Measurements from ENCODE around the gene FBN2.
"Not testable (repeated sequence)": the region's sequence is repeated elsewhere in the genome, so short reads cannot be mapped to it uniquely, and the experiment has no call there.

Gene FBN2

GRCh38 chr5:128462330-128462729, 75.7 kb downstream of the FBN2 start:
- H2AFZ ChIP-seq (ENCODE audit: low read depth): no peak overlapping the region
- TF ChIP-seq CTCF (conservative IDR thresholded peaks at IDR 0.05; ENCODE audit: low read depth, low read length): no peak
- H3K4me3 ChIP-seq (IDR thresholded peaks at IDR 0.05; ENCODE audit: insufficient read depth, low read depth, low read length): no peak overlapping the region

GRCh38 chr5:128457147-128457915, 80.7 kb downstream of the FBN2 start:
- not testable (repeated sequence) for H3K27ac ChIP-seq; H3K4me1 ChIP-seq (ENCODE audit: low read depth, poor library complexity, severe bottlenecking); H2AFZ ChIP-seq (ENCODE audit: low read depth); H4K20me1 ChIP-seq (ENCODE audit: insufficient read depth); H3K9ac ChIP-seq; H3K4me2 ChIP-seq; H3K79me2 ChIP-seq (ENCODE audit: insufficient read depth, low read depth); H3K36me3 ChIP-seq (ENCODE audit: insufficient read depth); H3K27me3 ChIP-seq (ENCODE audit: insufficient read depth, low read depth); H3K4me3 ChIP-seq (IDR thresholded peaks at IDR 0.05; ENCODE audit: insufficient read depth, low read depth, low read length)

More at GRCh38 chr5:128462330-128462729, 75.7 kb downstream of the FBN2 start:
- no peak overlapping the region for H3K27ac ChIP-seq
- no peaks in the 10 kb centered on the region for H3K79me2 ChIP-seq (ENCODE audit: insufficient read depth, low read depth)
- H3K36me3 ChIP-seq (ENCODE audit: insufficient read depth): no peaks in the 10 kb centered on the region
- H4K20me1 ChIP-seq (ENCODE audit: insufficient read depth): no peaks in the 10 kb centered on the region
- no peaks in the 10 kb centered on the region for H3K27me3 ChIP-seq (ENCODE audit: insufficient read depth, low read depth)
- H3K4me1 ChIP-seq (ENCODE audit: low read depth, poor library complexity, severe bottlenecking): no peaks in the 10 kb centered on the region
- H3K9ac ChIP-seq: no peak overlapping the region
- no peak overlapping the region for H3K4me2 ChIP-seq

- no peaks in the 10 kb centered on the region for H3K4me1 ChIP-seq (ENCODE audit: low read depth, poor library complexity, severe bottlenecking)
- no peak for TF ChIP-seq CTCF (conservative IDR thresholded peaks at IDR 0.05; ENCODE audit: low read depth, low read length)
Observed at GRCh38 chr5:128455841-128456361, 82.1 kb downstream of the FBN2 start.

GRCh38 chr5:128453121-128453520, 84.9 kb downstream of the FBN2 start:
- Histone ChIP-seq H3K4me2 (no peak overlapping the region), H3K27ac (no peak overlapping the region), H3K4me1 (ENCODE audit: low read depth, poor library complexity, severe bottlenecking) (no peaks in the 10 kb centered on the region), H3K36me3 (ENCODE audit: insufficient read depth) (no peaks in the 10 kb centered on the region), H3K27me3 (ENCODE audit: insufficient read depth, low read depth) (no peaks in the 10 kb centered on the region), H3K79me2 (ENCODE audit: insufficient read depth, low read depth) (no peaks in the 10 kb centered on the region), H4K20me1 (ENCODE audit: insufficient read depth) (no peaks in the 10 kb centered on the region), H2AFZ (ENCODE audit: low read depth) (no peak overlapping the region), H3K9ac (no peak overlapping the region), H3K4me3 (IDR thresholded peaks at IDR 0.05; ENCODE audit: insufficient read depth, low read depth, low read length) (no peak overlapping the region)
- no peak for TF ChIP-seq CTCF (conservative IDR thresholded peaks at IDR 0.05; ENCODE audit: low read depth, low read length)

More at GRCh38 chr5:128455841-128456361, 82.1 kb downstream of the FBN2 start:
- no peak overlapping the region for H3K4me2 ChIP-seq
- H3K27me3 ChIP-seq (ENCODE audit: insufficient read depth, low read depth): no peaks in the 10 kb centered on the region
- no peak overlapping the region for H2AFZ ChIP-seq (ENCODE audit: low read depth)
- no peaks in the 10 kb centered on the region for H3K79me2 ChIP-seq (ENCODE audit: insufficient read depth, low read depth)
- no peaks in the 10 kb centered on the region for H3K36me3 ChIP-seq (ENCODE audit: insufficient read depth)
- no peak overlapping the region for H3K4me3 ChIP-seq (IDR thresholded peaks at IDR 0.05; ENCODE audit: insufficient read depth, low read depth, low read length)
- H4K20me1 ChIP-seq (ENCODE audit: insufficient read depth): no peaks in the 10 kb centered on the region
- H3K9ac ChIP-seq: no peak overlapping the region
- no peak overlapping the region for H3K27ac ChIP-seq

GRCh38 chr5:128447224-128447623, 90.8 kb downstream of the FBN2 start:
- not testable (repeated sequence) for H3K27ac ChIP-seq; H3K4me3 ChIP-seq (IDR thresholded peaks at IDR 0.05; ENCODE audit: insufficient read depth, low read depth, low read length); H4K20me1 ChIP-seq (ENCODE audit: insufficient read depth); H2AFZ ChIP-seq (ENCODE audit: low read depth); H3K9ac ChIP-seq; H3K4me2 ChIP-seq; H3K36me3 ChIP-seq (ENCODE audit: insufficient read depth); H3K4me1 ChIP-seq (ENCODE audit: low read depth, poor library complexity, severe bottlenecking); H3K79me2 ChIP-seq (ENCODE audit: insufficient read depth, low read depth); H3K27me3 ChIP-seq (ENCODE audit: insufficient read depth, low read depth)
